HEK293 (cell line): ENCODE data around the gene TFR2.

Experiments used
- BCL11A ChIP-seq: fragments of 450-650 bp; formaldehyde crosslinking; IDR thresholded peaks from 2 replicates; pipeline ENCODE4 v1.5.1; 2016; ENCODE audit warnings: low read depth, missing biosample characterization, missing genetic modification characterization
- IKZF3 ChIP-seq: fragments of 450-650 bp; IDR thresholded peaks from 2 replicates; pipeline ENCODE4 v1.5.0; 2018; ENCODE audit warnings: missing biosample characterization, mild to moderate bottlenecking, missing genetic modification characterization, moderate library complexity
- SP2 ChIP-seq: fragments of 450-650 bp; formaldehyde crosslinking; IDR thresholded peaks from 2 replicates; pipeline ENCODE4 v1.5.1; 2016; ENCODE audit warnings: missing biosample characterization, missing genetic modification characterization
- SP7 ChIP-seq: fragments of 450-650 bp; formaldehyde crosslinking; IDR thresholded peaks from 2 replicates; pipeline ENCODE4 v1.5.1; 2016; ENCODE audit warnings: missing biosample characterization, missing genetic modification characterization
- ZBTB17 ChIP-seq: fragments of 450-650 bp; formaldehyde crosslinking; IDR thresholded peaks from 2 replicates; pipeline ENCODE4 v1.5.1; 2016; ENCODE audit warnings: missing biosample characterization, missing genetic modification characterization
- ZBTB48 ChIP-seq: fragments of 450-650 bp; formaldehyde crosslinking; IDR thresholded peaks from 2 replicates; pipeline ENCODE4 v1.5.1; 2016; ENCODE audit warnings: missing biosample characterization, missing genetic modification characterization
- ZFHX2 ChIP-seq: fragments of 450-650 bp; formaldehyde crosslinking; conservative IDR thresholded peaks from 2 replicates; pipeline ENCODE4 v1.5.1; 2016; ENCODE audit warnings: missing biosample characterization, missing genetic modification characterization
- ZIC2 ChIP-seq: fragments of 450-650 bp; formaldehyde crosslinking; IDR thresholded peaks from 2 replicates; pipeline ENCODE4 v1.5.1; 2016; ENCODE audit warnings: missing biosample characterization, missing genetic modification characterization
- ZNF121 ChIP-seq: fragments of 450-650 bp; formaldehyde crosslinking; IDR thresholded peaks from 2 replicates; pipeline ENCODE4 v1.5.1; 2016; ENCODE audit warnings: missing biosample characterization, missing genetic modification characterization
- ZNF132 ChIP-seq: fragments of 450-650 bp; formaldehyde crosslinking; IDR thresholded peaks from 2 replicates; pipeline ENCODE4 v1.5.1; 2017; ENCODE audit warnings: missing biosample characterization, missing genetic modification characterization, borderline replicate concordance
- ZNF202 ChIP-seq: fragments of 450-650 bp; formaldehyde crosslinking; IDR thresholded peaks from 2 replicates; pipeline ENCODE4 v1.5.1; 2016; ENCODE audit warnings: missing biosample characterization, missing genetic modification characterization, borderline replicate concordance
- ZNF211 ChIP-seq: fragments of 450-650 bp; formaldehyde crosslinking; IDR thresholded peaks from 2 replicates; pipeline ENCODE4 v1.5.1; 2016; ENCODE audit warnings: low read depth, missing biosample characterization, missing genetic modification characterization
- ZNF23 ChIP-seq: fragments of 450-650 bp; formaldehyde crosslinking; IDR thresholded peaks from 2 replicates; pipeline ENCODE4 v1.5.1; 2016; ENCODE audit warnings: missing biosample characterization, missing genetic modification characterization, borderline replicate concordance
- ZNF335 ChIP-seq: fragments of 450-650 bp; formaldehyde crosslinking; conservative IDR thresholded peaks from 2 replicates; pipeline ENCODE4 v1.5.1; 2016; ENCODE audit warnings: missing biosample characterization, missing genetic modification characterization
- ZNF341 ChIP-seq: fragments of 450-650 bp; formaldehyde crosslinking; IDR thresholded peaks from 2 replicates; pipeline ENCODE4; 2016; ENCODE audit warnings: low read depth, missing biosample characterization, missing genetic modification characterization
- ZNF354C ChIP-seq: fragments of 450-650 bp; formaldehyde crosslinking; IDR thresholded peaks from 2 replicates; pipeline ENCODE4 v1.5.1; 2016; ENCODE audit warnings: missing biosample characterization, missing genetic modification characterization, low read depth, borderline replicate concordance
- ZNF366 ChIP-seq: fragments of 450-650 bp; formaldehyde crosslinking; conservative IDR thresholded peaks from 2 replicates; pipeline ENCODE4 v1.5.1; 2016; ENCODE audit warnings: missing biosample characterization, missing genetic modification characterization
- ZNF416 ChIP-seq: fragments of 450-650 bp; formaldehyde crosslinking; IDR thresholded peaks from 2 replicates; pipeline ENCODE4 v1.5.1; 2016; ENCODE audit warnings: missing biosample characterization, missing genetic modification characterization
- ZNF423 ChIP-seq: fragments of 450-650 bp; formaldehyde crosslinking; IDR thresholded peaks from 2 replicates; pipeline ENCODE4 v1.5.1; 2016; ENCODE audit warnings: missing biosample characterization, missing genetic modification characterization
- ZNF549 ChIP-seq: fragments of 450-650 bp; IDR thresholded peaks from 2 replicates; pipeline ENCODE4 v1.5.1; 2018; ENCODE audit warnings: missing biosample characterization, missing genetic modification characterization, mild to moderate bottlenecking, inconsistent platforms, moderate library complexity
- ZNF571 ChIP-seq: fragments of 450-650 bp; formaldehyde crosslinking; IDR thresholded peaks from 2 replicates; pipeline ENCODE4 v1.5.0; 2017; ENCODE audit warnings: missing biosample characterization, missing genetic modification characterization
- ZNF629 ChIP-seq: fragments of 450-650 bp; formaldehyde crosslinking; IDR thresholded peaks from 2 replicates; pipeline ENCODE4 v1.5.1; 2017; ENCODE audit warnings: missing biosample characterization, missing genetic modification characterization
- ZNF658 ChIP-seq: fragments of 450-650 bp; formaldehyde crosslinking; IDR thresholded peaks from 2 replicates; pipeline ENCODE4; 2016; ENCODE audit warnings: missing biosample characterization, missing genetic modification characterization
- ZNF664 ChIP-seq: fragments of 450-650 bp; formaldehyde crosslinking; IDR thresholded peaks from 2 replicates; pipeline ENCODE4 v1.5.1; 2016; ENCODE audit warnings: missing biosample characterization, missing genetic modification characterization
- ZNF776 ChIP-seq: fragments of 450-650 bp; formaldehyde crosslinking; IDR thresholded peaks from 2 replicates; pipeline ENCODE4 v1.5.0; 2017; ENCODE audit warnings: missing biosample characterization, missing genetic modification characterization, borderline replicate concordance
- ZNF791 ChIP-seq: fragments of 450-650 bp; formaldehyde crosslinking; IDR thresholded peaks from 2 replicates; pipeline ENCODE4 v1.5.1; 2016; ENCODE audit warnings: missing biosample characterization, missing genetic modification characterization
- ZNF843 ChIP-seq: fragments of 450-650 bp; formaldehyde crosslinking; IDR thresholded peaks from 2 replicates; pipeline ENCODE4 v1.5.1; 2016; ENCODE audit warnings: missing biosample characterization, missing genetic modification characterization
- TF ChIP-seq, protein P1 (sequence below): fragments of 450-650 bp; formaldehyde crosslinking; IDR thresholded peaks from 2 replicates; pipeline ENCODE4 v1.5.1; 2016; ENCODE audit warnings: missing biosample characterization, missing genetic modification characterization
- TF ChIP-seq, protein P2 (sequence below): fragments of 450-650 bp; formaldehyde crosslinking; IDR thresholded peaks from 2 replicates; pipeline ENCODE4 v1.5.1; 2016; ENCODE audit warnings: missing biosample characterization, missing genetic modification characterization
- TF ChIP-seq, protein P3 (sequence below): fragments of 450-650 bp; formaldehyde crosslinking; IDR thresholded peaks from 2 replicates; pipeline ENCODE4 v1.5.1; 2016; ENCODE audit warnings: missing biosample characterization, missing genetic modification characterization, low read depth
- TF ChIP-seq, protein P4 (sequence below): fragments of 450-650 bp; formaldehyde crosslinking; IDR thresholded peaks from 2 replicates; pipeline ENCODE4 v1.5.1; 2016; ENCODE audit warnings: missing biosample characterization, missing genetic modification characterization

TFR2 gene

DNA sequence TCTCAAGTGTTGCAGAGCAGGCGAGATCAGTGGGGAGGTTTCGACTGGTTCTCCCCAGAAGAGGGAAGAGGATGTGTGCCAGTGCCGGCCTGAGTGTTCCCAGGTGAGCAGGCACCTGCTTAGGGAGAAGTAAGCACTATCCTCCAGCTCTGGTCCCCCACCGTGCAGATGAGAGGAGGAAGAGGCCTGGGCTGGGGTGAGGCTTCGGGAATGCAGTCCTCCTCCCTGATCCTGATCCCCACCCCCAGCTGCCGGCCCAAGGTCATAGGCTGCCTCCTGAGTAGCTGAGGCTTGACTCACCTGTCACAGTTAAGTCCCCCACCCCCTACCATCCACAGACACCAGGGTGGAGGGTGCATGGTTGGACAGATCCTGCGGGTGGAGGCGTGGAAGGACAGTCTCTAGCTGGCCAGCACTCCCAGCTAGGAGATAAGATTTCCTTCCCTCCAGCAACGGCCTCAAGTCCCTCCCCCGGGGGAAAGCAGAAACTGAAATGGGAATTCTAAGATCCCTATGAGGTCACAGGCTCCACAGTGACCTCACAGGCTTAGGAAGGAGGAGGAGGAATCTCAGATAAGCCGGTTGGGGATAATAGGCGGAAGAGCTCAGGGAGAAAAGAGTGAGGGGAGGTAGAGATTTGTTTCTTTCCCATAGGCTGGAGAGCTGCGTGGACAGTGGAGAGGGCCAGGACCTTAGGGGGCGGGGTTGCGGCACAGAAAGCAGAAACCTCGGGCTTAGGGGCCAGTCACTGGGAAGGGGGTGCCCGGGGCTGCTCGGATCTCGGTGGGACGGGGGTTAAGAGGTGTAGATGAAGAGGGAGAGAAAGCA is 56.5 kb downstream of the TFR2 start (continued):
- TF ChIP-seq, protein P1, sequence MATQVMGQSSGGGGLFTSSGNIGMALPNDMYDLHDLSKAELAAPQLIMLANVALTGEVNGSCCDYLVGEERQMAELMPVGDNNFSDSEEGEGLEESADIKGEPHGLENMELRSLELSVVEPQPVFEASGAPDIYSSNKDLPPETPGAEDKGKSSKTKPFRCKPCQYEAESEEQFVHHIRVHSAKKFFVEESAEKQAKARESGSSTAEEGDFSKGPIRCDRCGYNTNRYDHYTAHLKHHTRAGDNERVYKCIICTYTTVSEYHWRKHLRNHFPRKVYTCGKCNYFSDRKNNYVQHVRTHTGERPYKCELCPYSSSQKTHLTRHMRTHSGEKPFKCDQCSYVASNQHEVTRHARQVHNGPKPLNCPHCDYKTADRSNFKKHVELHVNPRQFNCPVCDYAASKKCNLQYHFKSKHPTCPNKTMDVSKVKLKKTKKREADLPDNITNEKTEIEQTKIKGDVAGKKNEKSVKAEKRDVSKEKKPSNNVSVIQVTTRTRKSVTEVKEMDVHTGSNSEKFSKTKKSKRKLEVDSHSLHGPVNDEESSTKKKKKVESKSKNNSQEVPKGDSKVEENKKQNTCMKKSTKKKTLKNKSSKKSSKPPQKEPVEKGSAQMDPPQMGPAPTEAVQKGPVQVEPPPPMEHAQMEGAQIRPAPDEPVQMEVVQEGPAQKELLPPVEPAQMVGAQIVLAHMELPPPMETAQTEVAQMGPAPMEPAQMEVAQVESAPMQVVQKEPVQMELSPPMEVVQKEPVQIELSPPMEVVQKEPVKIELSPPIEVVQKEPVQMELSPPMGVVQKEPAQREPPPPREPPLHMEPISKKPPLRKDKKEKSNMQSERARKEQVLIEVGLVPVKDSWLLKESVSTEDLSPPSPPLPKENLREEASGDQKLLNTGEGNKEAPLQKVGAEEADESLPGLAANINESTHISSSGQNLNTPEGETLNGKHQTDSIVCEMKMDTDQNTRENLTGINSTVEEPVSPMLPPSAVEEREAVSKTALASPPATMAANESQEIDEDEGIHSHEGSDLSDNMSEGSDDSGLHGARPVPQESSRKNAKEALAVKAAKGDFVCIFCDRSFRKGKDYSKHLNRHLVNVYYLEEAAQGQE (tag by site-specific recombination): peak; percentile 64
- TF ChIP-seq ZNF658 (tag by site-specific recombination): no peak
- TF ChIP-seq ZNF791: no peak
- peak; percentile 37; the same call in 1 of the 2 replicates for TF ChIP-seq ZIC2 (tag by site-specific recombination)
- TF ChIP-seq ZNF132 (tag by site-specific recombination): no peak
- TF ChIP-seq ZNF366 (tag by site-specific recombination): peak; percentile 73
- TF ChIP-seq, protein P2, sequence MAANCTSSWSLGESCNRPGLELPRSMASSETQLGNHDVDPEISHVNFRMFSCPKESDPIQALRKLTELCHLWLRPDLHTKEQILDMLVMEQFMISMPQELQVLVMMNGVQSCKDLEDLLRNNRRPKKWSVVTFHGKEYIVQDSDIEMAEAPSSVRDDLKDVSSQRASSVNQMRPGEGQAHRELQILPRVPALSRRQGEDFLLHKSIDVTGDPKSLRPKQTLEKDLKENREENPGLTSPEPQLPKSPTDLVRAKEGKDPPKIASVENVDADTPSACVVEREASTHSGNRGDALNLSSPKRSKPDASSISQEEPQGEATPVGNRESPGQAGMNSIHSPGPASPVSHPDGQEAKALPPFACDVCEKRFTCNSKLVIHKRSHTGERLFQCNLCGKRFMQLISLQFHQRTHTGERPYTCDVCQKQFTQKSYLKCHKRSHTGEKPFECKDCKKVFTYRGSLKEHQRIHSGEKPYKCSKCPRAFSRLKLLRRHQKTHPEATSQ (tag by site-specific recombination): no peak
- TF ChIP-seq, protein P3, sequence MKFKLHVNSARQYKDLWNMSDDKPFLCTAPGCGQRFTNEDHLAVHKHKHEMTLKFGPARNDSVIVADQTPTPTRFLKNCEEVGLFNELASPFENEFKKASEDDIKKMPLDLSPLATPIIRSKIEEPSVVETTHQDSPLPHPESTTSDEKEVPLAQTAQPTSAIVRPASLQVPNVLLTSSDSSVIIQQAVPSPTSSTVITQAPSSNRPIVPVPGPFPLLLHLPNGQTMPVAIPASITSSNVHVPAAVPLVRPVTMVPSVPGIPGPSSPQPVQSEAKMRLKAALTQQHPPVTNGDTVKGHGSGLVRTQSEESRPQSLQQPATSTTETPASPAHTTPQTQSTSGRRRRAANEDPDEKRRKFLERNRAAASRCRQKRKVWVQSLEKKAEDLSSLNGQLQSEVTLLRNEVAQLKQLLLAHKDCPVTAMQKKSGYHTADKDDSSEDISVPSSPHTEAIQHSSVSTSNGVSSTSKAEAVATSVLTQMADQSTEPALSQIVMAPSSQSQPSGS (tag by site-specific recombination): peak; percentile 84
- no peak for TF ChIP-seq ZNF335
- peak; percentile 82 for TF ChIP-seq SP2 (tag by site-specific recombination)
- no peak for TF ChIP-seq ZNF776 (tag by site-specific recombination)
- peak; percentile 45 for TF ChIP-seq SP7
- peak; percentile 45 for TF ChIP-seq ZFHX2 (tag by site-specific recombination)
- TF ChIP-seq ZNF202 (tag by site-specific recombination): no peak
- no peak for TF ChIP-seq ZNF211
- TF ChIP-seq ZNF416 (tag by site-specific recombination): no peak
- no peak for TF ChIP-seq ZNF354C (tag by site-specific recombination)
- no peak for TF ChIP-seq ZNF664 (tag by site-specific recombination)
- TF ChIP-seq ZNF843 (tag by site-specific recombination): no peak
- TF ChIP-seq ZBTB17 (tag by site-specific recombination): peak; percentile 43; the same call in 1 of the 2 replicates
- TF ChIP-seq ZNF23 (tag by site-specific recombination): no peak
- no peak for TF ChIP-seq ZNF571
- TF ChIP-seq ZNF423 (tag by site-specific recombination): no peak
- peak; percentile 99 for TF ChIP-seq ZNF629 (tag by site-specific recombination)
- peak; percentile 90; the same call in 1 of the 2 replicates for TF ChIP-seq ZBTB48 (tag by site-specific recombination)
- no peak for TF ChIP-seq ZNF121
- no peak for TF ChIP-seq ZNF549
- peak; percentile 90 for TF ChIP-seq ZNF341 (tag by site-specific recombination)
- no peak for TF ChIP-seq BCL11A (tag by site-specific recombination)
- TF ChIP-seq IKZF3 (tag by site-specific recombination): 0 out of 2 replicates have a peak, but pooled peaks have one; percentile 42
- TF ChIP-seq, protein P4, sequence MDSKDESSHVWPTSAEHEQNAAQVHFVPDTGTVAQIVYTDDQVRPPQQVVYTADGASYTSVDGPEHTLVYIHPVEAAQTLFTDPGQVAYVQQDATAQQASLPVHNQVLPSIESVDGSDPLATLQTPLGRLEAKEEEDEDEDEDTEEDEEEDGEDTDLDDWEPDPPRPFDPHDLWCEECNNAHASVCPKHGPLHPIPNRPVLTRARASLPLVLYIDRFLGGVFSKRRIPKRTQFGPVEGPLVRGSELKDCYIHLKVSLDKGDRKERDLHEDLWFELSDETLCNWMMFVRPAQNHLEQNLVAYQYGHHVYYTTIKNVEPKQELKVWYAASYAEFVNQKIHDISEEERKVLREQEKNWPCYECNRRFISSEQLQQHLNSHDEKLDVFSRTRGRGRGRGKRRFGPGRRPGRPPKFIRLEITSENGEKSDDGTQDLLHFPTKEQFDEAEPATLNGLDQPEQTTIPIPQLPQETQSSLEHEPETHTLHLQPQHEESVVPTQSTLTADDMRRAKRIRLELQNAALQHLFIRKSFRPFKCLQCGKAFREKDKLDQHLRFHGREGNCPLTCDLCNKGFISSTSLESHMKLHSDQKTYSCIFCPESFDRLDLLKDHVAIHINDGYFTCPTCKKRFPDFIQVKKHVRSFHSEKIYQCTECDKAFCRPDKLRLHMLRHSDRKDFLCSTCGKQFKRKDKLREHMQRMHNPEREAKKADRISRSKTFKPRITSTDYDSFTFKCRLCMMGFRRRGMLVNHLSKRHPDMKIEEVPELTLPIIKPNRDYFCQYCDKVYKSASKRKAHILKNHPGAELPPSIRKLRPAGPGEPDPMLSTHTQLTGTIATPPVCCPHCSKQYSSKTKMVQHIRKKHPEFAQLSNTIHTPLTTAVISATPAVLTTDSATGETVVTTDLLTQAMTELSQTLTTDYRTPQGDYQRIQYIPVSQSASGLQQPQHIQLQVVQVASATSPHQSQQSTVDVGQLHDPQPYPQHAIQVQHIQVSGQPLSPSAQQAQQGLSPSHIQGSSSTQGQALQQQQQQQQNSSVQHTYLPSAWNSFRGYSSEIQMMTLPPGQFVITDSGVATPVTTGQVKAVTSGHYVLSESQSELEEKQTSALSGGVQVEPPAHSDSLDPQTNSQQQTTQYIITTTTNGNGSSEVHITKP (tag by site-specific recombination): peak; percentile 63
